ENCODE measurements around the gene EIPR1.

EIPR1 gene

DNA sequence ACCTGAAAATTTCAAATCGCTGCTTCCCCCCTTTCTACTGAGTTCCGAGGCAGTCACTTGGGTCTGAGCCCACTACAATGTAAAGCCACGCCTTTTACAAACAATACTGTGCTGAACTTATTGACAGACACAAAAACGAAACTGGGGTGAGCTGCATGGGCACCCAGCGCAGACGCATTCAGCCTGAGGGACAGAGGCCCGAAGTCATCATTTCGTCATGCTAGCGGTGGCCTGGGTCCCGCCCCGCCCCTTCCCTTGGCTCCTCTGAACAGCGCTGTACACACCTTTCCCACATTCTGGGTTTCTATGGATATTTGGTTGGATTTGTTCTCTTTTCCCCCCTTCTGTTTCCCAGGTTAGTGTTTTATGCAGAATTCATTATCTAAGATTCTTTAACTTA, 71.7 kb downstream of the EIPR1 start:
- H3K27ac ChIP-seq: no peak overlapping the region
- H3K9me3 ChIP-seq: no peaks in the 10 kb centered on the region
- no peaks in the 10 kb centered on the region for H3K27me3 ChIP-seq
- H3K4me3 ChIP-seq (ENCODE audit: low read depth in 1 of 2, low read length in 1 of 2): no peak overlapping the region
- peaks cover 10 to 11% of the 10 kb centered on the region in 2 experiments for H3K4me1 ChIP-seq (ENCODE audit: control insufficient read depth in 1 of 2, insufficient read depth in 1 of 2, low read depth in 1 of 2, low read length in 1 of 2)
- H3K36me3 ChIP-seq: no peaks in the 10 kb centered on the region
- TF ChIP-seq, protein P1, sequence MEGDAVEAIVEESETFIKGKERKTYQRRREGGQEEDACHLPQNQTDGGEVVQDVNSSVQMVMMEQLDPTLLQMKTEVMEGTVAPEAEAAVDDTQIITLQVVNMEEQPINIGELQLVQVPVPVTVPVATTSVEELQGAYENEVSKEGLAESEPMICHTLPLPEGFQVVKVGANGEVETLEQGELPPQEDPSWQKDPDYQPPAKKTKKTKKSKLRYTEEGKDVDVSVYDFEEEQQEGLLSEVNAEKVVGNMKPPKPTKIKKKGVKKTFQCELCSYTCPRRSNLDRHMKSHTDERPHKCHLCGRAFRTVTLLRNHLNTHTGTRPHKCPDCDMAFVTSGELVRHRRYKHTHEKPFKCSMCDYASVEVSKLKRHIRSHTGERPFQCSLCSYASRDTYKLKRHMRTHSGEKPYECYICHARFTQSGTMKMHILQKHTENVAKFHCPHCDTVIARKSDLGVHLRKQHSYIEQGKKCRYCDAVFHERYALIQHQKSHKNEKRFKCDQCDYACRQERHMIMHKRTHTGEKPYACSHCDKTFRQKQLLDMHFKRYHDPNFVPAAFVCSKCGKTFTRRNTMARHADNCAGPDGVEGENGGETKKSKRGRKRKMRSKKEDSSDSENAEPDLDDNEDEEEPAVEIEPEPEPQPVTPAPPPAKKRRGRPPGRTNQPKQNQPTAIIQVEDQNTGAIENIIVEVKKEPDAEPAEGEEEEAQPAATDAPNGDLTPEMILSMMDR (IDR thresholded peaks at IDR 0.05): no peak

DNA sequence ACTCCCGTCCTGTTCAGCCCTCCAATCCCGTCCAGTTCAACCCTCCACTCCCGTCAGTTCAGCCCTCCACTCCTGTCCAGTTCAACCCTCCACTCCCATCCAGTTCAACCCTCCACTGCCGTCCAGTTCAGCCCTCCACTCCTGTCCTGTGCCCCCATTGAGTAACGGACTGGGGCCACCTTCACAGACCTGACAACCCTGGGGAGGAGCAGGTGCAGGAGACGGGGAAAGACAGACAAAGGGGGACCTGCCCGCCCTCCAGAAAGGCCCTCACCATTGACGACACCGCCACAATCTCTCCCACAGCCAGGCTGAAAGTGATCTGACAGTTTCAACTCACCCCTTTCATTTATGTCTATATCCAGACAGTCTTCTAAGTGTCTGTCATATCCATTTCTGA, 72.2 kb downstream of the EIPR1 start:
- Histone ChIP-seq H3K4me3 (ENCODE audit: low read depth in 1 of 2, low read length in 1 of 2) (no peak overlapping the region), H3K27ac (no peak overlapping the region), H3K36me3 (no peaks in the 10 kb centered on the region), H3K4me1 (ENCODE audit: control insufficient read depth in 1 of 2, insufficient read depth in 1 of 2, low read depth in 1 of 2, low read length in 1 of 2) (peaks cover 10 to 11% of the 10 kb centered on the region in 2 experiments), H3K9me3 (no peaks in the 10 kb centered on the region), H3K27me3 (no peaks in the 10 kb centered on the region)
- TF ChIP-seq, protein P1 (IDR thresholded peaks at IDR 0.05): no peak

DNA sequence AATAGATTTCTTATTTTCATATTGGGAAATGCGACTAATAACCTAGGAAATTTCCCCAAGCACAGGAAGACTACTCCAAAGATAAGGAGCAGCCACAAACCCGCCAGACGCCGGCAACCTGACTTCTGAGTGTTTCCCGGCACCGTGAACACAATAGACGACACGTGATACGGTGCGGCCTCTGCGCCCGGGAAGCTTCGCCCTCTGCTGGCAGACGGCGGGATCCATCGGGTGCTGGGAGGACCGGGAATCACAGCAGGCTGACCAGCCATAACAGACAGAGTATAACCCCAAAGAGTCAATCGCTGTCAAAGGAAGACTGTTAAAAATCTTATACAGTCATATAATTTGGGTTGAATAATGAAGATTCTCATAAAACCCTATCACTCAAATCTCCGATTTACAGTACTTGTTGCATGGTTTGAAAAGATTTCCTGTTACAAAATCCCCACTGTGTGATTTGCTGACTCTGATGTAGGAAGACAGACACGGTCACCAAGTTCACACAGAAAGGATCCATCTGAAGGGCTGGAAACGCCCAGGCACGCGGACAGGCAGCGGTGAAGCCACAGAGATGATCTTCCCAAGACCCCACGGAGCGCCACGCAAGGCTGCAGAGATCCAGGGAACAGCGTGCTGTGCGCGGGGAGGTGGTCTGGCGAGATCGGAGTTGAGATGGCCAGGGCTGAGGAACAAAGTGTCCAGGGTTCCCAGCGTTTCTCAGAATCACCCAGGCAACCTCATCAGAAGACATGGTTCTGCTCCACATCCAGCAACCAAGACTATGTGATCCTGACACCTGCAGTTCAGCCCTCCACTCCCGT, 73.8 kb downstream of the EIPR1 start:
- H3K9me3 ChIP-seq: no peaks in the 10 kb centered on the region
- TF ChIP-seq, protein P1 (IDR thresholded peaks at IDR 0.05): peak; percentile 86
- H3K27me3 ChIP-seq: no peaks in the 10 kb centered on the region
- H3K27ac ChIP-seq: peak overlapping the region; percentile 16
- H3K4me3 ChIP-seq (ENCODE audit: low read depth in 1 of 2, low read length in 1 of 2): peak overlapping the region; percentile 13 to 47
- peaks cover 10 to 11% of the 10 kb centered on the region in 2 experiments for H3K4me1 ChIP-seq (ENCODE audit: control insufficient read depth in 1 of 2, insufficient read depth in 1 of 2, low read depth in 1 of 2, low read length in 1 of 2)
- H3K36me3 ChIP-seq: no peaks in the 10 kb centered on the region

DNA sequence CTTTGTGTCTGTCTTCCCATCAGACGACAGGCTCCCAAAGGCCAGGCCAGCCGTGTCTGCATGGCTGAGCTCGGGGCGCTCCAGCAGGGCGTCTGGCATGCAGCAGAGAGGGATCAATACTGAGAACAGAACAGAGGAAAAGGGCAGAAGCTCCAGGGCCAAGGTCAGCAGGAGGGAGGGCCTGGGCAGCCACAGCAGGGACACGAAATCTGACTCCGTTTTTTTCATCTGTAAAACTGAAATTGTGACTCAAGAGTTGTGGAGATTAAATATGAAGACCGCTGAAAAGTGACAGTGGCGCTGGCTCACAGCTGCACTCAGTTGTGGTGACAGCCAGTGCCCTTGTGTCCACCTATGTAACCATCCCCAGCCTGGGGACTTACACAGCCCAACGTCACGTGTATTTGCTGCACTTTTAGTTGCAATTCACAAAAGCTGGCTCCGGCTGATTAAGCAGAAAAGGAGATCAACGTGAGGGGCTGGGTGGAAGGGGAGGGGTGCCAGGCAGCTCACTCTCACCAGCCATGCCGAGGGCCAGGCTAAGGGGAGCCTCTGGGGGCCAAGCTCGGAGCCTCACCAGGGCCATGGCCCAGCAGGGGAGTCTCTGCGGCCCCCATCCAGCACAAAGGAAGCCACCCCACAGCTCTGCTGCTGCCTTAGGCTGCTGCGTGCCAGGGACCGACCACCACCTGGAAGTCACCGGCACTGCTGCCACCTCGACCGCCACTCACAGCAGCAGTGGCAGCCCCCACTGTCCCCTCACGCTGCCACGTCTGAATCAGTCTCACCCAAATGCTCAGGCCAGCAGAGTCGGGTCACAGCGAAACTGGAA, 74.7 kb downstream of the EIPR1 start:
- H3K4me3 ChIP-seq (ENCODE audit: low read depth in 1 of 2, low read length in 1 of 2): peak overlapping the region; percentile 13 to 47
- H3K4me1 ChIP-seq (ENCODE audit: control insufficient read depth in 1 of 2, insufficient read depth in 1 of 2, low read depth in 1 of 2, low read length in 1 of 2): peaks cover 10 to 11% of the 10 kb centered on the region in 2 experiments
- no peaks in the 10 kb centered on the region for H3K9me3 ChIP-seq
- TF ChIP-seq, protein P1 (IDR thresholded peaks at IDR 0.05): no peak
- H3K27me3 ChIP-seq: no peaks in the 10 kb centered on the region
- peak overlapping the region; percentile 16 for H3K27ac ChIP-seq
- H3K36me3 ChIP-seq: no peaks in the 10 kb centered on the region

DNA sequence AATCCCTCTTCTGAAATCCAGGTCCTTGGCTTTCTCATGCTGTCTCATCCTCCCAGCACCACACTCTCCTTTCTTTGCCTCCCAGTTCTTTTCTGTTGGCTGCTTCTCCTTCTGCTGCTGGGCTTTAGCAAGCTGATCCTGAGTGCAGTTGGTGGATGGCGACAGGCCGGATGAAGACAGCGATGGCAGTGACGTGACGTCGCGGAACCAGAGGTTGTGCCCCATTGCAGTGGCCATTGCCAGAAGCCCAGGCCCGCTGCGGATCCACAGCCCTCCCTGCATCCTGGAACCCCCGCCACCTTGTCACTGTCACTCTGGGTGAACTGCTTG, 75.2 kb downstream of the EIPR1 start:
- TF ChIP-seq, protein P1 (IDR thresholded peaks at IDR 0.05): no peak
- Histone ChIP-seq H3K4me3 (ENCODE audit: low read depth in 1 of 2, low read length in 1 of 2) (no peak overlapping the region), H3K4me1 (ENCODE audit: control insufficient read depth in 1 of 2, insufficient read depth in 1 of 2, low read depth in 1 of 2, low read length in 1 of 2) (peaks cover 10 to 11% of the 10 kb centered on the region in 2 experiments), H3K27ac (no peak overlapping the region), H3K36me3 (no peaks in the 10 kb centered on the region), H3K27me3 (no peaks in the 10 kb centered on the region), H3K9me3 (no peaks in the 10 kb centered on the region)
